Vagina (tissue), 2 donors: Measurements from ENCODE around the gene CUL5. TPM values are rescaled to one million over a fixed set of nuclear protein-coding genes. Genes with fewer than 3 reads are reported as not detected.

Experiments
- DNase-seq, 2 donors: peaks; one replicate each; pipeline ENCODE4 v3.0.0-alpha.2; 2017; ENCODE audit errors: extremely low spot score in 2 of 2
- H3K27ac ChIP-seq: fragments of 200-600 bp; sonication (generic); one replicate; pipeline ENCODE4 v1.5.1; 2019
- H3K27me3 ChIP-seq: fragments of 200-600 bp; sonication (generic); one replicate; pipeline ENCODE4 v1.5.1; 2019
- H3K36me3 ChIP-seq, 2 donors: fragments of 200-600 bp; sonication (generic); one replicate each; pipeline ENCODE4 v1.5.1; 2017 to 2019
- H3K4me1 ChIP-seq: fragments of 200-600 bp; sonication (generic); one replicate; pipeline ENCODE4 v1.5.1; 2019
- H3K4me3 ChIP-seq, 2 donors: fragments of 200-600 bp; sonication (generic); 1 replicate in 1 of 2; 2 replicates in 1 of 2; pipeline ENCODE4 v1.5.1; 2016 to 2019
- H3K9me3 ChIP-seq: fragments of 200-600 bp; sonication (generic); one replicate; pipeline ENCODE4 v1.5.1; 2019
- POLR2A ChIP-seq, 2 donors: fragments of 450-650 bp; IDR thresholded peaks; one replicate each; pipeline ENCODE4 v1.6.1; 2017; ENCODE audit warnings: antibody characterized with exemption in 2 of 2, mild to moderate bottlenecking in 2 of 2, moderate library complexity in 2 of 2
- POLR2AphosphoS5 ChIP-seq, 2 donors: sonication (generic); formaldehyde crosslinking; IDR thresholded peaks; one replicate each; pipeline ENCODE4 v1.9.0; 2017; ENCODE audit warnings: antibody characterized with exemption in 2 of 2, mild to moderate bottlenecking in 2 of 2, low read depth in 1 of 2; ENCODE audit not compliant: insufficient read depth in 1 of 2
- intact Hi-C: fragments of 100-400 bp; cut with DNase I; formaldehyde crosslinking; loops from one replicate; pipeline ENCODE4 v1.15.1; 2023
- total RNA-seq: library from RNA; depleted of rRNA; stranded (reverse); fragments of >200 nt; gene quantifications from one replicate; pipeline ENCODE4 v1.2.3, GENCODE V29; 2016
- TF ChIP-seq, protein P1 (sequence below), 3 experiments: fragments of 450-650 bp in 2 of 3; fragments of 200-600 bp in 1 of 3; sonication (generic) in 1 of 3; IDR thresholded peaks; one replicate each; pipeline ENCODE4 v1.5.1; 2017 to 2019; ENCODE audit warnings: antibody characterized with exemption in 3 of 3, mild to moderate bottlenecking in 2 of 3, moderate library complexity in 2 of 3

The CUL5 gene
- 31.2 TPM for total RNA-seq

DNA sequence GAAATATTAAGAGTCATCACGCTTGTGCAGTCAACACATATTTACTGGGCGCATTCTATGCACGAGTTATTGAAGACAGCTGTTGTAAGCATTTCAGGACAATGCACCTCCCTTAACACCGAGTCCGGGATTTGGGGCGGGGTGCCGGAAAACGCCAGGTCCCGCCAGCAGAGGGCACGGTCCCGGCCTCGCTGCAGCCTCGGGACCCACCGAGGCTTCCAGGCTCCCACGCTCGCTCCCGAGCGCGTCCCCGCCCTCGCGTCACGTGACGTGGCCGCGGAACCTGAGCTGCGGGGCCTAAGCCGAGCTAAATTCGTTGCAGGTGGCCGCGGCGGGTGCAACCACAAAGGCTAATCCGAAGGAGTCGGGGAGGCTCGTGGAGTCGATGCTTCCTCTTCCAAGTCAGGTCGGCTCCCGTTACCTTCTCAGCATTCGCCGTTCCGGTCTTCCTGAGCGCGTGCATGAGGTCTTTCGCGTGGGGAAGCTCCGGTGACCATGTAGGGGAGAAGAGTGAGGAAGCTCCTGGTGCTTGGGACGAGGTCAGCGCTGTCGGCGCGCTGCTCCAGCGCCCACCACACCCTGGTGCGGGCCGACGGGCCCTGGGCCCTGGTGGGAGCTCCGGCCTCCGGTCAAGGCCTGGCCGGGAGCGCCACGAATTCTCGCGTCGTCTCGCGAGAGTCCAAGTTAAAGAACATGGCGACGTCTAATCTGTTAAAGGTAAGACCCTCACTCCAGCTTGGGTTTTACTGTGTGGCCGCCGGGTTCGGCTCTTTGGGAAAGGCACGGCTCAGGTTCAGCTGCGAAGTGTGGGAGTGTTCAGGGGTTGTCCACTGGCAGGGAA lies at the start of gene CUL5:
TSS of gene CUL5 (plus strand) at position 243 of the 841 bp plus-strand sequence. CDS start at position 694, 451 bp downstream.
- TF ChIP-seq, protein P1, sequence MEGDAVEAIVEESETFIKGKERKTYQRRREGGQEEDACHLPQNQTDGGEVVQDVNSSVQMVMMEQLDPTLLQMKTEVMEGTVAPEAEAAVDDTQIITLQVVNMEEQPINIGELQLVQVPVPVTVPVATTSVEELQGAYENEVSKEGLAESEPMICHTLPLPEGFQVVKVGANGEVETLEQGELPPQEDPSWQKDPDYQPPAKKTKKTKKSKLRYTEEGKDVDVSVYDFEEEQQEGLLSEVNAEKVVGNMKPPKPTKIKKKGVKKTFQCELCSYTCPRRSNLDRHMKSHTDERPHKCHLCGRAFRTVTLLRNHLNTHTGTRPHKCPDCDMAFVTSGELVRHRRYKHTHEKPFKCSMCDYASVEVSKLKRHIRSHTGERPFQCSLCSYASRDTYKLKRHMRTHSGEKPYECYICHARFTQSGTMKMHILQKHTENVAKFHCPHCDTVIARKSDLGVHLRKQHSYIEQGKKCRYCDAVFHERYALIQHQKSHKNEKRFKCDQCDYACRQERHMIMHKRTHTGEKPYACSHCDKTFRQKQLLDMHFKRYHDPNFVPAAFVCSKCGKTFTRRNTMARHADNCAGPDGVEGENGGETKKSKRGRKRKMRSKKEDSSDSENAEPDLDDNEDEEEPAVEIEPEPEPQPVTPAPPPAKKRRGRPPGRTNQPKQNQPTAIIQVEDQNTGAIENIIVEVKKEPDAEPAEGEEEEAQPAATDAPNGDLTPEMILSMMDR (IDR thresholded peaks at IDR 0.05) = peak; percentile 70 to 87 (median 82)
- TF ChIP-seq POLR2A (IDR thresholded peaks at IDR 0.05) (no peak), POLR2AphosphoS5 (IDR thresholded peaks at IDR 0.05; ENCODE audit: insufficient read depth in 1 of 2, low read depth in 1 of 2) (peak; percentile 80 to 88)
- no peaks in the 10 kb centered on the region for H3K27me3 ChIP-seq
- peaks cover 40% of the 10 kb centered on the region for H3K4me1 ChIP-seq
- H3K36me3 ChIP-seq = no peaks in the 10 kb centered on the region
- DNase-seq = peak in 1 of 2 donors; percentile 92
- intact Hi-C loops = no loop called here
- H3K27ac ChIP-seq = peak within 1 kb of the TSS; percentile 99
- H3K4me3 ChIP-seq = peak within 1 kb of the TSS; percentile 76 to 98
- H3K9me3 ChIP-seq = no peaks in the 10 kb centered on the region

DNA sequence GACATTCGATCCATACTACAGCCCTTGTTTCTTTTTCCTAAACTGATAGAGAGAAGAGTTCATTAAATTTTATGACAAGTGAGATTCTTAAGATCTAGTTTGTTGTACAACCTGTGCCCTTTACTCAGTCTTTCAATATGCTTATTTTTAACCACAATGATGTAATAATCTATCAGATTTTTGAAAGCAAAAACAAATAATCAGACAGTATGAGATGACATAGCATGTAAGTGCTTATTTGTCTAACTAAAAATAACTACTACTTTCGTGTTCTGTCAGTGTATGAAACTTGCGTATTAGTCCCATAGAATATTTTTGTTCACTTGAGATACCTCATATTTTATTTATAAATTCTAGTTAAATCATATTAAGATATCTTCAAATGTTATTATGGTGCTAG lies 47.2 kb upstream of the CUL5 start:
- DNase-seq = no peak
- Histone ChIP-seq H3K27me3 (no peaks in the 10 kb centered on the region), H3K9me3 (no peaks in the 10 kb centered on the region), H3K4me3 (no peak overlapping the region), H3K36me3 (no peaks in the 10 kb centered on the region), H3K27ac (no peak overlapping the region), H3K4me1 (peaks cover 10% of the 10 kb centered on the region)
- intact Hi-C loops = no loop called here
- TF ChIP-seq POLR2AphosphoS5 (IDR thresholded peaks at IDR 0.05; ENCODE audit: insufficient read depth in 1 of 2, low read depth in 1 of 2) (no peak), POLR2A (IDR thresholded peaks at IDR 0.05) (no peak)
- TF ChIP-seq, protein P1 (IDR thresholded peaks at IDR 0.05) = no peak

DNA sequence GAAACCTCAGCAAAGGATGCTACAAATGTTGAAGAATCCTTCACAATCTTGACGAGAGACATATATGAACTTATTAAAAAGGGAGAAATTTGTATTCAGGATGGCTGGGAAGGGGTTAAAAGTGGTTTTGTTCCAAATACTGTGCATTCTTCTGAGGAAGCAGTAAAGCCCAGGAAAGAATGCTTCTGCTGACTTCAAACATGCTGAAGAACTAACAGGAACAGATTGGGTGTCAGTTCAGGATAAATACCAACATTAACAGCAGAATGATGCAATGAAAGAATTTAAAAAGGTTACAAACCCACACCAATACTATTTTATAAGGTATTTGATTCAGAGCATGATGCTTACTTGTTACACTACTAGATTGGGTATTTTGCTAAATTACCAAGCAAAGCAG lies 46.5 kb upstream of the CUL5 start:
- TF ChIP-seq, protein P1 (IDR thresholded peaks at IDR 0.05) = no peak
- no peak for TF ChIP-seq POLR2A (IDR thresholded peaks at IDR 0.05)
- TF ChIP-seq POLR2AphosphoS5 (IDR thresholded peaks at IDR 0.05; ENCODE audit: insufficient read depth in 1 of 2, low read depth in 1 of 2) = no peak
- no peaks in the 10 kb centered on the region for H3K9me3 ChIP-seq
- H3K27me3 ChIP-seq = no peaks in the 10 kb centered on the region
- H3K4me1 ChIP-seq = peaks cover 8% of the 10 kb centered on the region
- DNase-seq = no peak
- intact Hi-C loops = no loop called here
- H3K27ac ChIP-seq = no peak overlapping the region
- H3K36me3 ChIP-seq = no peaks in the 10 kb centered on the region
- no peak overlapping the region for H3K4me3 ChIP-seq

DNA sequence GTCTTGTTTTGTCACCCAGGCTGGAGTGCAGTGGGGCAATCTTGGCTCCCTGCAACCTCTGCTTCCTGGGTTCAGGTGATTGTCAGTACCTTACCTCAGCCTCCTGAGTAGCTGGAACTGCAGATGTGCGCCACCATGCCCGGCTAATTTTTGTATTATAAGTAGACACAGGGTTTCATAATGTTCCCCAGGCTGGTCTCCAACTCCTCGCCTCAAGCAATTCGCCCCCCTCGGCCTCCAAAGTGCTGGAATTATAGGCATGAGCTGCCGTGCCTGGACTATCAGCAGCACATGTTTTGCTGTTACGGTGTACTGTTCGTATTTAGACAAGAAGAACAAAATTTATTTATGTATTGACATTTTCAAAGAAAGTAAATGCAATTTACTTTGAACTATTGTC lies 45.6 kb upstream of the CUL5 start:
- no peak for DNase-seq
- intact Hi-C loops = no loop called here
- H3K4me1 ChIP-seq = no peaks in the 10 kb centered on the region
- H3K36me3 ChIP-seq = no peaks in the 10 kb centered on the region
- H3K4me3 ChIP-seq = no peak overlapping the region
- TF ChIP-seq POLR2AphosphoS5 (IDR thresholded peaks at IDR 0.05; ENCODE audit: insufficient read depth in 1 of 2, low read depth in 1 of 2) (no peak), POLR2A (IDR thresholded peaks at IDR 0.05) (no peak)
- TF ChIP-seq, protein P1 (IDR thresholded peaks at IDR 0.05) = no peak
- H3K27ac ChIP-seq = no peak overlapping the region
- no peaks in the 10 kb centered on the region for H3K9me3 ChIP-seq
- H3K27me3 ChIP-seq = no peaks in the 10 kb centered on the region

DNA sequence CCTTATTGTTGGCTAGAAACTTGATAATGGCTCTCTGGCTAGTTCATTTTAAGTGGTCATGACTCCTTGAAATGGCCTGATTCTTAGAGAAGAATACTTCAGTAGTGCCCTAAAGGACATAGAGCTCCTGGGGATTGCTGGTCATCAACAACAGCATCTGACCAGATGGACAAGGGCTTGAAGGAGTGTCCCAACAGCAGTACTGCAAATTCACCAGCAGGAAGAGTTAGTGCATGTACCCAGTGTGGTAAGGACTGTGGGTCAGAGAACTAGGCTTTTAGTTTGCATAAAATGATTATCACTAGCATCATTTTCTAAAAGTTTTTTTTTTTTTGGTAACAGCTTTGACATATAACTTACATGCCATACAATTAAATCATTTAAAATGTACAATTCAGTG lies 39.5 kb upstream of the CUL5 start:
- Histone ChIP-seq H3K9me3 (no peaks in the 10 kb centered on the region), H3K27me3 (no peaks in the 10 kb centered on the region), H3K4me1 (no peaks in the 10 kb centered on the region), H3K27ac (no peak overlapping the region), H3K4me3 (no peak overlapping the region), H3K36me3 (no peaks in the 10 kb centered on the region)
- intact Hi-C loops = no loop called here
- TF ChIP-seq, protein P1 (IDR thresholded peaks at IDR 0.05) = no peak
- TF ChIP-seq POLR2AphosphoS5 (IDR thresholded peaks at IDR 0.05; ENCODE audit: insufficient read depth in 1 of 2, low read depth in 1 of 2) (no peak), POLR2A (IDR thresholded peaks at IDR 0.05) (no peak)
- DNase-seq = no peak
